NCI-H82 treated with DMSO at 0.1 percent for 48 hours (cell line): ENCODE data around the gene MARCO.
"Not testable (repeated sequence)": the region's sequence is repeated elsewhere in the genome, so short reads cannot be mapped to it uniquely, and the experiment has no call there.

ENCODE experiments used
- DNase-seq: peaks from one replicate; lab custom pipeline; 2025; ENCODE audit not compliant: unreplicated experiment; lab: John Stamatoyannopoulos, UW

Gene MARCO

GRCh38 chr2:119028327-119029174, 86.6 kb downstream of the MARCO start:
- peak; percentile 30 for DNase-seq

- DNase-seq, result no peak
Observed at GRCh38 chr2:119029297-119029696, 87.3 kb downstream of the MARCO start.

GRCh38 chr2:119037922-119038321, 95.9 kb downstream of the MARCO start:
- DNase-seq, result not testable (repeated sequence)

GRCh38 chr2:119040730-119041129, 98.7 kb downstream of the MARCO start:
- DNase-seq, result no peak
